Stimulated activated CD4-positive, alpha-beta T cell treated with anti-CD3 and anti-CD28 coated beads, Interleukin-4, amount 100 ng/mL, for 1 hour (primary cell): ENCODE results near the gene ERAP2.
"Not testable (repeated sequence)": the region's sequence is repeated elsewhere in the genome, so short reads cannot be mapped to it uniquely, and the experiment has no call there.

Source experiments
- DNase-seq: peaks from one replicate; pipeline ENCODE4 v3.0.0-alpha.2; 2020

Gene ERAP2

DNA sequence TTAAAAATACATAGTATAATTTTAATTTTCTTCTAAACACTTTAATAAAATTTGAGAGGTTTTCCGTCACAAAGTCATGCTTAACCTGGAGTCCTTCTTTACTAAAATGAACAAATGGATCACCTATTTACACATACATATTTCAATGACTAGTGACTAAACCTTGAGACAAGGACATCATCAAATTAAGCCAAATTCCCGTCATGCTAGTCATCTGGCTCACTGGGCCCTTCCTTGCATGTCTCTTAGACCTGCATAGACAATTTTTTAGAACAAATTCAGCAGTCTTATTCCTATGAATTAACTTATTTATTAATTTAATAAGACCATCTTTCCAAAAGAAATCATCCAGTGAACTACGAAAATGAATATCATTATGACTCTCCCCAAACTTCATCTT is 26.6 kb downstream of the ERAP2 start:
- DNase-seq, result no peak

DNA sequence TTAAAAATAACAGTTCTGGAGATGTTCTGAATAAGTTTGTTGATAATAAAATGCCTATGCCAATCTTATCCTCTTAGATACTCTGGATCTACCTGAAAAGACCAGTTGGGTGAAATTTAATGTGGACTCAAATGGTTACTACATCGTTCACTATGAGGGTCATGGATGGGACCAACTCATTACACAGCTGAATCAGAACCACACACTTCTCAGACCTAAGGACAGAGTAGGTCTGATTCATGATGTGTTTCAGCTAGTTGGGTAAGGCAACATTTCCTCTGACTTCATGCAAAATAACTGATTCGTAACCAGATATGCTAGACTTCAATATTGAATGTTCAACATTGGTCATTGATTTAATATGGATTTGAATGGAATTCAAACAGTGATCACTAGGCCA is 27.0 kb downstream of the ERAP2 start:
- DNase-seq, result no peak

DNA sequence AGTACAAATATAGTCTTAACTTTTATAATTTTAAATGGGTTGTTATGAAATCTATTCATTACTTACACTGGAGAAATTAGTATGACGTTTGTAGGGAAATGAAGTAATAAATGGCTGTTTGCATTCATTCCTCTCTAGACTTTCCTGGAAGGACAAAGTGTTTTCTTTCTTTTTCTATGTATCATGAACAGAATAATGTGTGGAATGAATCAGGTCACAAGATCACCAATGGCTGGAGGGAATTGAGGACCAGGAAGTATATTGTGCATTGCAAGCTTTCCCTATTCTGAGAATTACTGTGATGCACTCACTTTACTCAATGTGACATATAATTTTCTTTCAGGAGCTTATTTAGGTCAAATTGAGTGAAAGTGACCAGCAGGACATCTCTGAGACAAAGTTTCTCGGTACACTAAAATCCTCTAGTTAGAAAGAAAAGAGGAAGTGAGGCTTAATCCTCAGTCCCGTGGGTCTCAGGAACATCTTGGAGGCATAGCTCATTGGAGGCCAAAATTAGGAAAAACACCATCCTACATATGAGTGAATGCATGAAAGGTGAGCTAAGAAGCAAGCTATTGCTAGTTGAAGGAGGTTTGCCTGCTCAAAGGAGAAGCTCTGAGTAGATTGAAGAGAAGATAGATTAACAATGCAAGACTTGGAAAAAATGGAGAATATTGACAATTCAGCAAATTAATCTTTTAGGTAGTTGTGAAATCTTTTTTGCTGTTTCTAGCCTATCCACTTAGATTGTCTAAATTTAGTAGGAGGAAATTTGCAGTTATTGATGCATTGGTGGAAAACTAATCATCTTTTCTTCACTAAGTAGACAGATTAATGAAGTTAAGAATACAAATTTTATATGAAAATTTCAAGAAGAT is 28.0 kb downstream of the ERAP2 start:
- DNase-seq, result no peak

DNA sequence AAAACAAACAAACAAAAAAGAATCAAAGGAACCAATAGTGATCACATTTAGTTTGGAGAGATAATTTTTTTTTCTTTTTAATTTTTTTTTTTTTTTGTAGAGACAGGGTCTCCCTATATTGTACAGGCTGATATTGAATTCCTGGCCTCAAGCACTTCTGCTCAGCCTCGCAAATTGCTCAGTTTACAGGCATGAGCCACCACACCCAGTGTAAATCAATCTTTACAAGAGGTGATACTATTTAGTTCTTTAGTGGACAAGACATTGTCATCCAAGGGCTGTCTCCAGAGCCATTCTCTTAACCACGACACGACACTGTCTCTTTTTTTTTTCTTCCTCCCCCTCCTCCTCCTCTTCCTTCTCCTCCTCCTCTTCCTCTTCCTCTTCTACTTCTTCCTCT is 29.6 kb downstream of the ERAP2 start:
- DNase-seq, result no peak

- DNase-seq, result no peak
Observed at GRCh38 chr5:96909003-96909402, 32.7 kb downstream of the ERAP2 start.

- no peak for DNase-seq
Observed at GRCh38 chr5:96909435-96909834, 33.1 kb downstream of the ERAP2 start.

- DNase-seq, result no peak
Observed at GRCh38 chr5:96911139-96911538, 34.8 kb downstream of the ERAP2 start.

GRCh38 chr5:96913233-96913632 is 36.9 kb downstream of the ERAP2 start:
- no peak for DNase-seq

DNA sequence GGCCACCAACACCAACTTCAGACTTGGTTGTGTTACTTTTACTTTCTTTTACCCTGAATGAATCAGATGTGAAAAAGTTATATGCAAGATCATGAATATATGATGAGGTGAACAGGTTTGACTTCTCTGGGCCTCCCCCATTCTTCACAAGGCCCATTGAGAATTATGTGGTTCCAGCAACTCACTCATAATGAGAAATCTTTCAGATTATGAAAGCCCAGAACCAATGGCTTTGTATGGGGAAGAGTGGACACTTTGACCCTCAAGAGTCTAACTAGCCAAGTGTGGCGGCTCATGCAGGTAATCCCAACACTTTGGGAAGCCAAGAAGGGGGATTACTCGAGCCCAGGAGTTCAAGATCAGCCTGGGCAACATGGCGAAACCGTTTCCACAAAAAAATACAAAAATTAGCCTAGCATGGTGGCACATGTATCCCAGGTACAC is 43.5 kb downstream of the ERAP2 start:
- DNase-seq, result no peak

GRCh38 chr5:96920744-96921355 is 44.5 kb downstream of the ERAP2 start:
- DNase-seq, result no peak

GRCh38 chr5:96922499-96923244 is 46.4 kb downstream of the ERAP2 start:
- DNase-seq, result no peak

DNA sequence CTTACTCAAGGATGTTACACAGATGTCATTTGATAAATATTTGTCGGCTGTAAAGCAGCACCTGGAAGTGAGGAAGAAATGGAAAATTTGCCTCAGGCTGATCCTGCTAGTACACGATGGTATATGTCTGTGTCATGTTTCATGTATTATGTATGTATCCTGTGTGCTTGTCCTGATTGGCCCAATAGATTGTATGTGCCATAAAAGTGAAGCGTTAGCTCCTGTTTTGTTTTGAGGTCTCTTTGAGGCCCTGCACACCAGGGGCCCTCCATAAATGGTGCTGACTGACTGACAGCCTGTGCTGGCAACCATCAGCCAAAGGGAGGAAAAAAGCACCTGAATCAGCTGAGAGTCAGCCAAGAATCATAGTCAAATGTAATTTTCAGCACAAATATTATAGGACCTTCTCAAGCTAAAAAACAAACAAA is 47.7 kb downstream of the ERAP2 start:
- DNase-seq, result no peak

GRCh38 chr5:96926276-96926675 is 50.0 kb downstream of the ERAP2 start:
- DNase-seq, result no peak

- DNase-seq, result no peak
Observed at GRCh38 chr5:96927008-96927407, 50.7 kb downstream of the ERAP2 start.

DNA sequence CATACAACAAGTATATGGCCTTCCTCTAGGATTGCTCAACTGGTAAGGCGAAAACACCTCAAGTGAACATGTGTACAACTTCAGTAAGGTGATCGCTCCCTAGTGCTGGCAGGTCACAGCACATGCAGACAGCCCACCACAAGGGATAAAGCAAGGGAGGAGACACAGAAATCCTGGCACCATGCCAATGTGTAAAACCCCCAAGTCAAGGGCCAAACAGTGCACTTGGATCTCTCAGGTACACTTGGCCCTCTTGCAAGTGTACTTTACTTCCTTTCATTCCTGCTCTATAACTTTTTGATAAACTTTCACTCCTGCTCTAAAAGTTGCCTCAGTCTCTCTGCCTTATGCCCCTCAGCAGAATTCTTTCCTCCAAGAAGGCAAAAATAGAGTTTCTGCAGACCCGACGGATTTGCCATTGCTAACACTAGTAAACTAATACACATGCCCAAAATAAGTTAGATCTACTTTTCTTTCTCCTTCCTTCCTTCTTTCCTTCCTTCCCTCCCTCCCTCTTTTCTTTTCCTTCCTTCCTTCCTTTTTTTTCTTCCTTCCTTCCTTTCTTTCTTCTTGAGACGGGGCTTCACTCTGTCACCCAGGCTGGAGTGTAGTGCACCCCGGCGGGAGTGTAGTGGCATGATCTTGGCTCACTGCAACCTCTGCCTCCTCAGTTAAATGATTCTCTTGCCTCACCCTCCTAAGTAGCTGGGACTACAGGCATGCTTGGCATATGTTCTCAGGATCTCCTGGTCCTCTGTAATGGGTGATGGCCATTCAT is 52.8 kb downstream of the ERAP2 start:
- DNase-seq, result no peak

- no peak for DNase-seq
Observed at GRCh38 chr5:96930058-96930457, 53.8 kb downstream of the ERAP2 start.

DNA sequence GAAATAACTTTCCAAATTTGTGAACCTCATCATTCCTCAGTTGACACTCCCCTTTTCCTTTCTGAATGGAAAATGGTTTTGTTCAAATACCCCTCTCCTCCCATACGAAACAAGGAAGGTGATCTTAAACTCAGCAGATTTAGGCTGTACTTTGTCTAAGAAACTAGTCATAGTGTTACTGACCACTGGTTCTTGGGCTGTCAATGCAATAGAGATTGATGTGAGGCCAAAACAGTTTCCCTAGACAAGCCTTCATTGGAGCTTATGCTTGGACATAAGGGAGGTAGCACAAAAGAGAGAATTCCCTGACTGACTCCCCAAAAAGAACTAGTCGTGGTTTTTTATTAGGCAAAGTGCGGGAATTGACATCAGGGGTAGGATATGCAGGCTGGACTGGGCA is 54.3 kb downstream of the ERAP2 start:
- DNase-seq, result no peak

GRCh38 chr5:96931037-96931436 is 54.7 kb downstream of the ERAP2 start:
- DNase-seq, result not testable (repeated sequence)

DNA sequence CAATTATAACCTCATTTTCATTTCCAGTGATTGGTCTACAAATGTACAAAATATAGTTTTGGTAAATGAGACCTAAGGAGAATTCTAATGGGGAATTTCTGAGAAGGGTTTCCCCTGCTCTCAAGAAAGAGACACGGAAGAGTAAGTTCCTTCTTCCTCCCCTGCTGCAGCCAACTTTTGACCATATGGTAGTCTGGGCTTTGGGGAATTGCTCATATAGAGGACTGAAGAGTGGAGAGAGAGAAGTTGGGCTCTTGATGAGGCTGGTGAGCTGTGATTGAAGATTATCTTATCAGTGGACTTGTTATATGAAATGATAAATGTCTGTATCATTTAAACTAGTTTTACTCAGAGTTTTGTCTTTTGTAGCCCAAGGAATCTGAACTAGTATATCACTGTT is 55.3 kb downstream of the ERAP2 start:
- no peak for DNase-seq

DNA sequence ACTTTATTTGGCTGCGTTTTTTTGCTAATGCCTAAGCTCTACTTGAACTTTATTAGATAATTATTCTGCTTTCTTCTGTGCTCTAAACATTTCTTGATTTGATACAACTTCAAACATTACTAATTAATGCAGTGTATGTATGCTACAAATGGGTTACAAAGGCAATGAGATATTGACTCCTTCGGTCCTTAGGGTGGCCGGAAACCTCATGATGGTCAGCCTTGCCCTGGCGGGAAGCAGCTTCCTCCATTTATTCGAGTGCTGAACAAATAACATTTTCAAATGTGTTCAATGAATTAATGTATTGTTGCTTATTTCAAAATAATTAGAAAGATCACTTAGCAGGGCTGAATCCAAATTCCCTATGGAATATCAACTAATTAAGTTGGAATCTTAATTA is 55.7 kb downstream of the ERAP2 start:
- DNase-seq, result no peak

GRCh38 chr5:96933764-96934707 is 57.7 kb downstream of the ERAP2 start:
- no peak for DNase-seq
